Glutamatergic neuron (in vitro differentiated cells): ENCODE measurements around the gene ATG5. TPM values are rescaled to one million over a fixed set of nuclear protein-coding genes. Genes with fewer than 3 reads are reported as not detected.

Source experiments
- DNase-seq: peaks from one replicate; pipeline ENCODE4 v3.0.0; 2022
- H3K27ac Mint-ChIP-seq: one replicate; pipeline ENCODE4 v1.8.0; 2020; ENCODE audit warnings: mild to moderate bottlenecking, mixed read lengths, inconsistent platforms; ENCODE audit not compliant: unreplicated experiment
- H3K27me3 Mint-ChIP-seq: one replicate; pipeline ENCODE4 v1.8.0; 2020; ENCODE audit warnings: mild to moderate bottlenecking, moderate library complexity, mixed read lengths, inconsistent platforms; ENCODE audit not compliant: unreplicated experiment
- H3K36me3 Mint-ChIP-seq: one replicate; pipeline ENCODE4 v1.8.0; 2020; ENCODE audit warnings: mild to moderate bottlenecking, mixed read lengths, inconsistent platforms; ENCODE audit not compliant: unreplicated experiment
- H3K4me1 Mint-ChIP-seq: one replicate; pipeline ENCODE4 v1.8.0; 2020; ENCODE audit warnings: mild to moderate bottlenecking, low read depth, mixed read lengths, inconsistent platforms; ENCODE audit not compliant: unreplicated experiment
- H3K4me3 Mint-ChIP-seq: one replicate; pipeline ENCODE4 v1.8.0; 2020; ENCODE audit warnings: mild to moderate bottlenecking, mixed read lengths, inconsistent platforms; ENCODE audit not compliant: unreplicated experiment
- H3K9me3 Mint-ChIP-seq: one replicate; pipeline ENCODE4 v1.8.0; 2020; ENCODE audit warnings: mild to moderate bottlenecking, moderate library complexity, mixed read lengths, inconsistent platforms; ENCODE audit not compliant: unreplicated experiment
- CTCF ChIP-seq: fragments of 200-600 bp; sonication (generic); IDR thresholded peaks from one replicate; pipeline ENCODE4 v1.5.0; 2021; ENCODE audit not compliant: partially characterized antibody, unreplicated experiment
- total RNA-seq: library from RNA; stranded (reverse); fragmentation: NEBNext Ultra II Directional; extraction: Animal tissue kit (Norgen Biotek cat#: 25700); gene quantifications from one replicate; pipeline ENCODE4 v1.2.1, GENCODE V29; 2021; ENCODE audit not compliant: unreplicated experiment

Gene ATG5
- total RNA-seq, 1 donor from 2014 or later = 24.8 TPM

GRCh38 chr6:106185615-106186014 is 139.9 kb downstream of the ATG5 start:
- H3K27ac Mint-ChIP-seq = no peak overlapping the region
- no peak overlapping the region for H3K4me3 Mint-ChIP-seq
- no peaks in the 10 kb centered on the region for H3K36me3 Mint-ChIP-seq
- H3K4me1 Mint-ChIP-seq = no peaks in the 10 kb centered on the region
- H3K9me3 Mint-ChIP-seq = no peaks in the 10 kb centered on the region
- no peak for DNase-seq
- no peaks in the 10 kb centered on the region for H3K27me3 Mint-ChIP-seq
- TF ChIP-seq CTCF = no peak

GRCh38 chr6:106184629-106185028 is 140.9 kb downstream of the ATG5 start:
- no peak overlapping the region for H3K27ac Mint-ChIP-seq
- no peaks in the 10 kb centered on the region for H3K9me3 Mint-ChIP-seq
- no peaks in the 10 kb centered on the region for H3K4me1 Mint-ChIP-seq

GRCh38 chr6:106183430-106183829 is 142.1 kb downstream of the ATG5 start:
- Mint-ChIP-seq H3K4me1 (no peaks in the 10 kb centered on the region), H3K36me3 (no peaks in the 10 kb centered on the region), H3K27ac (no peak overlapping the region), H3K27me3 (no peaks in the 10 kb centered on the region), H3K4me3 (no peak overlapping the region), H3K9me3 (no peaks in the 10 kb centered on the region)
- TF ChIP-seq CTCF = no peak
- DNase-seq = no peak

More at GRCh38 chr6:106184629-106185028, 140.9 kb downstream of the ATG5 start:
- Mint-ChIP-seq H3K36me3 (no peaks in the 10 kb centered on the region), H3K27me3 (no peaks in the 10 kb centered on the region), H3K4me3 (no peak overlapping the region)
- DNase-seq = no peak
- TF ChIP-seq CTCF = no peak

- no peak overlapping the region for H3K4me3 Mint-ChIP-seq
- H3K27me3 Mint-ChIP-seq = no peaks in the 10 kb centered on the region
- H3K9me3 Mint-ChIP-seq = no peaks in the 10 kb centered on the region
- no peak for TF ChIP-seq CTCF
- no peaks in the 10 kb centered on the region for H3K4me1 Mint-ChIP-seq
- H3K27ac Mint-ChIP-seq = no peak overlapping the region
- no peak for DNase-seq
- H3K36me3 Mint-ChIP-seq = no peaks in the 10 kb centered on the region
Measured at GRCh38 chr6:106182455-106182854, 143.1 kb downstream of the ATG5 start.

GRCh38 chr6:106181664-106182418 is 143.7 kb downstream of the ATG5 start:
- Mint-ChIP-seq H3K36me3 (no peaks in the 10 kb centered on the region), H3K27me3 (no peaks in the 10 kb centered on the region), H3K4me3 (no peak overlapping the region), H3K4me1 (no peaks in the 10 kb centered on the region), H3K27ac (no peak overlapping the region), H3K9me3 (no peaks in the 10 kb centered on the region)
- no peak for DNase-seq
- no peak for TF ChIP-seq CTCF
